Posterior vena cava (tissue), 2 donors: ENCODE results near the gene NCK1. TPM values are rescaled to one million over a fixed set of nuclear protein-coding genes. Genes with fewer than 3 reads are reported as not detected.
A peak's percentile ranks its signal among the peaks of the same experiment; 100 is the strongest.

Source experiments
- DNase-seq: peaks from one replicate; pipeline ENCODE4 v3.0.0-alpha.2; 2020; ENCODE audit warnings: low spot score
- intact Hi-C, 2 donors: fragments of 100-400 bp; cut with DNase I; formaldehyde crosslinking; loops; one replicate each; pipeline versions ENCODE4 v1.14.1 to v1.14.2; 2022 to 2023
- long read RNA-seq, 2 donors: library from polyadenylated mRNA; unstranded; transcript quantifications; one replicate each; pipeline ENCODE4 v2.0.0, GENCODE V29; 2020 to 2021
- total RNA-seq, 2 donors: library from RNA; stranded (reverse); fragmentation: NEBNext Ultra II Directional; extraction: Animal tissue kit (Norgen Biotek cat#: 25700); gene quantifications; one replicate each; pipeline ENCODE4 v1.2.1, GENCODE V29; 2021
- donor health status: DM: yes; HTN: yes; CAD: no.
- donor health status: DM: yes; HTN: yes; CAD: no.

Gene NCK1
- 10 to 100 TPM; 27.2 to 32.4 TPM for total RNA-seq
- long read RNA-seq, donor 1, partial matches to known transcripts = 2 of 10 reads
- long read RNA-seq, donor 1, other reads (novel, unspliced or antisense) = 0 of 10 reads
- long read RNA-seq, donor 2, transcript NCK1-201 (4 exons, 1,937 nt) = major isoform, 11 of 22 reads
- long read RNA-seq, donor 2, partial matches to known transcripts = 4 of 22 reads
- long read RNA-seq, donor 2, other reads (novel, unspliced or antisense) = 3 of 22 reads

DNA sequence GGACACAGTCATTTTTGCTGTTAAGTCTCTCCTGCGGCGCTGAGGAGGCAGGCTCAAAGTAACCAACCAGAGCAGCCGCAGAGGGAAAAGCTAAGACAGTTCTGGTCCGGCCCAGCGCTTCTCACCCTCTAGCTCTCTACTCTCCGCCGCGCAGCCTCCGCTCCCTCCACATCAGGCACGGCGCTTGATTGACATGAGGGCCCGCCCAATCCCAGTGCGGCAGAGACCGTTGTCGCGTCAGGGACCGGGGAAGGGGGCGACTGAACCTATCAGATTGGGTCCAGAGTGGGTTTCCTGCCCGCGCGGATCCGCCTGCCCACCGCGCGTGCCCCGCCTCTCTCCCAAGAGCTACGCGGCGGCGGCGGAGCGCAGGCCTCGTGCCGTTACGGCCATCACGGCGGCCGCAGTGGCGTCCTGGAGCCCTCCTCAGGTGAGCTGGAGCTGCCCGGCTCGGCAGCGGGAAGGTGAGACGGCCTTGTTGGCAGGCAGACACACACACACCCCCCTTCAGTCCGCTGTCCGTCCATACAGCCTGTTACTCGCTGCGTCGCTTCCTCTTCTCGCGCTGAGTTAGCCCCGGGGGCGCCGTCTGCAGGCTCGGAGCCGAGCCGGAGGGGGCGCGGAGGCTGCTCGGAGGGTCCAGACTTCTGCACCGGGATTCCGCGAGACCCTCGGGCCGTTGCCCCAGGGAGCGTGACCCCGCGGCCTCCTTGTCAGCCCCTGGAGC is at the start of gene NCK1:
NCK1 (plus strand) TSS at position 319 of the 727 bp plus-strand sequence. CDS start 65,794 bp downstream, outside the sequence.
- peak; percentile 99 for DNase-seq
- intact Hi-C loops = loop anchor here in 1 of 2 donors (5.0 kb wide), 1 partner anchor 895 kb away; the partner anchor contains the start of gene PPP2R3A

DNA sequence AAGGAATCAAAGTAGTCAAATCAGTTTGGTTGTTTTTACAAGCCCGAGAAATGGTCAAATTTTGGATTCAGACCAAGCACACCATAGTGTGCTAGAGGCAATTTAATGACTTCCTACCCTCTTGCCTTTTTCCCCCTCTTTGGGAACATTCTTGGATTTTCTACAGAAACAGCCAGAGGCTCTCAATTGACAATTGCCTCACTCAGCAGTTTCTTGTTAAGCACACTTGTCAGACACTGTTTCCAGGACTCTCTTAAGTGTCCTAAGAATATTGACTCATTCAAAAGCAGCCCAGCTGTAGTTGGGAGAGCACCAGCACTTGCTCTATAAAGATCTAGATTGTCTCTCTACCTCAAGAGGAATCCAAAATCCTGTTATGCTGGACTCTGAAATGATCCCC is 44.6 kb upstream of the NCK1 start:
- no peak for DNase-seq

DNA sequence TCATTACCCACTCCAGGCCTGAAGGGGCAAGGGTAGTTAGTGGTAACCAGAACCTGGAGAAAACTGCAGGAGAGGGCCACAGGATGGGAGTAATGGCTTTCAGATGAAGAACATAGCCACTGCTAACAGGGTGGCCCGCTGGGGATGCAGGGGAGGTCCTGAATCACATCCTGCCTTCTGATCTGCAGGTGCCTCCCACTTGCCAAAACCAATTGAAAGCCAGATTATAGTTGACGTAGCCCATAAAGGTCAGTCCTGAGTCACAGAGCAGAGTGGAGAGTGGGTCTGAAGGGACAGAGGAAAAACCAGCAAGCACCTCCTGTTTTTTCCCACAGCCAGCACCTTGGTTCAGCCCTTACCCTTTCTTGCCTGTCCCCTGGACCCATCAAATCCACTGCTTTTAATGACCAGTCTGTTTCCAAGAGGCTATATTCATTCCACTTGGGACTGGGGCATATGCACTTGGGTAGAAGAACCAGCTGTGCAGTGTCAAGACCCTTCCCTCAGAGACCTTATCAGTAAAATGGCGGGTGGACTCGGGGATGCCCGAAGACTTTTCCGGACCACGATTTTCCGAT is 43.7 kb upstream of the NCK1 start:
- intact Hi-C loops = no loop called here

More for the DNA sequence above, 44.6 kb upstream of the NCK1 start:
- intact Hi-C loops = no loop called here

DNA sequence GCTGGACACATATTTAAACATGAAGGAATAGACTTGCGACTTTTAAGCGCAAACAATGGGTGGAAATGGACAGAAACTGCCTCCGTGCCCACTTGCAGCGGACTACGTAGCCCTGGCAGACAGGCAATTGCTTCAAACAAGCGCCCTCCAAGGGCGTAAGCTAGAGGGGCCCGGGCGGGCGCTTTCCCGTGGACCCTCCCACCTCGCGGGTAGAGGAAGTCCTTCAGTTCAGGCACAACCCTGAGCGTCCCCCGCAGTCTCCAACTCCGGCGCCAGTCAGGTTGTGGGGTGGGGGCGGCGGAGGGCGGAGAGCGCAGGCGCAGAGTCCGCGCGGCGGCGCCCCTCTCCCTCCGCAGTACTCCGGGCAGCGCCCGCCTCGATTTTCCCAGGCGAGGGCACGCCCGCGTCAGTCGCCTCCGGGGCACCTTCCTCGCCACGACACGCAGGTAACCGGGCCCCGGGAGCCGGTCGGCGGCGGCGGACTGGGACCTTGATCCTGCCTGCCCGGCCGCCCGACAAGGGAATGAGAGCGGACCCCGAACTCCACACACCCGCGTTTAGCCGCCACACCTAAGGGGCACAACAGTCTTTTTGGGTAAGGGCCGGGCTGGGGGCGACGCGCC is 43.1 kb upstream of the NCK1 start, which contains the start of gene SLC35G2:
SLC35G2 (plus strand) TSS at position 358 of the 623 bp plus-strand sequence. CDS start 35,335 bp downstream, outside the sequence.
- intact Hi-C loops = no loop called here
- DNase-seq = peak; percentile 87

More for the DNA sequence above, 43.7 kb upstream of the NCK1 start:
- DNase-seq = peak; percentile 82

DNA sequence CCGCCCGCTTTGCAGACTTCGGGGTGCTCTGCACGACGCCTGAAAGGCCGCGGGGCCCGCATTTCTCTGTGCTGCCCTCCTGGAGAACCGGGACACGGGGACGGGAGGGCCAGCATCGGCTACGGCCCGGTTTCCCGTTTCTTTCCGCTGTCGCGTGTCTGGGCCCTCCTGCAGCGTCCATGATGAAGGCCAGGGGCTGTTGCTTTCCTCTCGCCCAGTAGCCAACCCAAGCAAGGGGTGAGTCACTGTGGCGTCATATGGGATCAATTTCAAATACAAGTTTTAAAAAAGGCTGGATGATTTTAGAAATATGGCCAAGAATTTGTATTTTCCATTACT is 42.6 kb upstream of the NCK1 start:
- DNase-seq = no peak
- intact Hi-C loops = no loop called here

DNA sequence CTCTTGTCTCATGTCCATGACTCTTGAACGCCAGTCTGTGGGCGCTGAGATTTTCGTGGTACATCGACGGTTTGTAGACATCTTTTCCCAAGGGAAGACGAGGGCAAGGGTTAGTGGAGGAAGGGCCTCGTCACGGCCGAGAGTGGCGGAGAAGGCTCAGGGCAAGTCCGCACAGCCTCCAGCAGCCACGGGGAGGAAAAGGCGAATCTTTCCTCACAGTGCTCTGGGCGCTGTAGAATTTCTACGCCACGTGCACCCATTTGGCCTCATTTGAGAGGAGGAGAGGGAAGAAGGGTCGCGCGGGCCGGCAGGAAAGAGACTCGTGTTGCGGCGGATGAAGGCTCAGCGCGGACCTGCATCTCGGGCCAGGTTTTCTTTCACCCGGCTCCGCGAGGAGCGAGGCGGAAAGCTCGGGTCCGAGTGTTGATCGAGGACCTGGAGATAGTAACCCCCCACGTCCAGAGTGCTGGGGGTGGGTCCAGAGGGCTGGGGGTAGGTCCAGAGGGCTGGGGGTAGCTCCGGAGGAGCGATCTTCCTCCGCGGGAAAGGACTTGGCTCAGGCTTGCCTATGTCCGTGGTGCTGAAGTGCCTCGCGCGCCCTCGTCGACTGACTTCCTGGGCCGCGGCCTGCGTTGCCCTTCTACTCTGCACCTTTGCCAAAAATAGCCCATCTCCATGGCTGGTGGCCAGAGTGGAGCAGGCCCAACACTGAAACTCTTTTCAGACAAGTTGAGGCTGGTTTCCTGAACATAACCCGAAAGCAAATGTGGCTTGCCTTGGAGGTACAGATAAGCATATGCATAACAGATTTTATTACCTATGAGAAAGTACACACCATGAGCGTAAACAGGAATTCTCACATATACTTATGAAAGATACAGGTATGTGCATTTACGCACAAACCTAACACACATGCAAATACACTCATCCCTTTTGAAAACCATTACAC is 42.0 kb upstream of the NCK1 start:
- peak; percentile 90 for DNase-seq
- intact Hi-C loops = no loop called here

DNA sequence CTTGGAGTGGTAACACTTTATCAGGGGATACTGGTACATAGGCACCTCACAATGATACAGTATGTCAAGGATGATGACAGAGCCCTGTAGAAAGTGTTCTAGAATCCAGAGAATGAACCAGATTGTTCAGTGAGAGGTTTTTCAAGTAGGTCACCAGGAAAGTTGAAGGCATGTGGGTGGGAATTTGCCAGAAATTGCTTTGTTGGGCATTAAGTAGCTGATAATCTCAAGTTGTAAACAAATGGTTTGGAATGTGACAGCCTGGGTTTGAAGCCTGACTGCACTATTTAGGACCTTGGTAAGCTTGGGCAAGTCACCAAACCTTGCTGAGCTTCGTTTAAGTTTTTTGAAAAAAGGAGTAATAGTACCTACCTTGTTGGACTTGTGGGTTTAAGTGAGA is 30.5 kb upstream of the NCK1 start:
- no peak for DNase-seq
- intact Hi-C loops = no loop called here

DNA sequence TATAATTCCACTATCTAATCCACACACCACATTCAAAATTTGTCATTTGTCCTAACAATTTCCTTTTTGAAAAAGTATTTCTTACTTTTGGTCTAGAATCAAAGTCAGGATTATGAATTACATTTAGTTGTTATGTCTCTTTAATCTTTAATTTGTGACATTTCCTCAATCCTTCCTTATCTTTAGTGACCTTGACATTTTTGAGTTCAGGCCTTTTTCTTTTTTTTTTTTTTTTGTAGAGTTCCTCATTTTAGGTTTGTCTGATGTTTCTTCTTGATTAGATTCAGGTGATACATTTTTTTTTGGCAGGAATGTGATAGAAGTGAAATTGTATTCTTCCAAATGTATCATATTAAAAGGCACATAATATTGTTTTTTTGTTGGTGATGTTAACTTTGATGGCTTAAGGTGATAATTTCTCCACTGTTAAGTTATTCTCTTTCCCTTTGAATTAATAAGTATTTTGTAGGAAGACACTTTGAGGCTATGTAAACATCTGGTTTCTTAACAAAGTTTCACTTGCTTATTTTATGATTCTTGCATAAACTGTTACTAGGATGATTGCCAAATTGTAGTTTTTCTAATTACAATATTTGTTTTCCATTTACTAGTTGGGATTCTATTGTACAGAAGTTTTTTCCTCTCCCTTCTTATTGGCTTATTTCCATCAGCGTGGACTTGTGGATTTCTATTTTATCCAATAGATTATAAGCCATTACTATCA is 26.8 kb upstream of the NCK1 start:
- no peak for DNase-seq
- intact Hi-C loops = no loop called here

DNA sequence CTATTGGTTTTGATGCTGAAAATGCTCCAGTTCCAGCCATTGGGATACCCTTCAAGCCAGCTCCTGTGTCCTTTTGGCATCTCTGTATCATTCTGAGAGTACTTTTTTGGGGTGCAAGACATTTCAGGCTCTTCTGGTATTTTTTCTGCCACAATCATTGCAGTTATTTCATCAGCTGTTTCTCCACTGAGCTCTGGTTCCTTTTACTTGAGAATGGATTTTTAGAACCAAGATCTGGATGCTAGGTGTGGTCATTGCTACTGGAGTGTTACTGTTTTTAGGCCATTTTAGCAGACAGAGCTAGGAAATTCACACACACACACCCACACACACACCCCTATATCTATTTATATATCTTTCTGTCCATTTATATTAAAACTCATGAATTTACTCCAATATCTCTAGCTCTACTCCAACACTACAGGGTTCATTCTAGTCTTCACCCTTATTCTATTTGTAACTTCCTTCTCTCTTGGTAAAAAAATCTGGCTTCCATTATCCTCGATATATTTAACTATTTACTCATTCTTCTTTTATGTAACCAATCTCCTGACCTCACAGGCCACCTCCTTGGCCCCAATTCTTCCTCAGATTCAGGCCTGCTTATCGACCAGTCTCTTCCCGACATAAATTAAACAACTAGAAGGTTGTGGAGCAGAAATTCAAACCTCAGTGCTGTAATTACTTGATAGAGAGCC is 26.0 kb upstream of the NCK1 start:
- DNase-seq = no peak
- intact Hi-C loops = no loop called here

DNA sequence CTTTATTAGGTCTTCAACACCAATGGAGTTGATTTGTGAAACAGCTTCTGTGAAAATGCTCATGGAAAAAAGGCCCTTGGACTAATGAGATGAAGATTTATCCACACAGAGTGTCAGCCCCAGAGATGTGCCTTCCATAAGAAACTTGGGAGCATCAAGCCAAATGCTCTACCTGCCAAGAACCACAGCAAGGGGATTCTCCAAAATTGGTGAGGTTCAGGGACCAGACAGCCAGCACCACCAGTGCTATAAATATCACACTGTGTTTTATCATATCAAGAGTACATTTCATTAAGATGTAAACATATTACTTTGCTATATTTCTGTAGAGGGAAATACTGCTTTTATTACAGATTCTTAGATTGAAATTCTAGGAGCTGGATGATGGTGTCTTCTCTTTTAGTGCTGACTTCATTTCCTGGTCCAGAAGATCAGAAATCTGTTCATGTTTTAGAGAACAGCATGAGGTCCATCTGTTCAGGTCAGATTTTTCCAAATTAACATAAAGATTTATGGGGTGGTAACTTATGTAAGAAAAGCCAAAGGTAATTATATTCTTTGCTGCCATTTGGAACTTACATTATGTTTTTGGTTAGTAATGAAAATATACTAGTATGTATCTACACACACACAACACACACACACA is 25.4 kb upstream of the NCK1 start:
- intact Hi-C loops = no loop called here
- DNase-seq = no peak

DNA sequence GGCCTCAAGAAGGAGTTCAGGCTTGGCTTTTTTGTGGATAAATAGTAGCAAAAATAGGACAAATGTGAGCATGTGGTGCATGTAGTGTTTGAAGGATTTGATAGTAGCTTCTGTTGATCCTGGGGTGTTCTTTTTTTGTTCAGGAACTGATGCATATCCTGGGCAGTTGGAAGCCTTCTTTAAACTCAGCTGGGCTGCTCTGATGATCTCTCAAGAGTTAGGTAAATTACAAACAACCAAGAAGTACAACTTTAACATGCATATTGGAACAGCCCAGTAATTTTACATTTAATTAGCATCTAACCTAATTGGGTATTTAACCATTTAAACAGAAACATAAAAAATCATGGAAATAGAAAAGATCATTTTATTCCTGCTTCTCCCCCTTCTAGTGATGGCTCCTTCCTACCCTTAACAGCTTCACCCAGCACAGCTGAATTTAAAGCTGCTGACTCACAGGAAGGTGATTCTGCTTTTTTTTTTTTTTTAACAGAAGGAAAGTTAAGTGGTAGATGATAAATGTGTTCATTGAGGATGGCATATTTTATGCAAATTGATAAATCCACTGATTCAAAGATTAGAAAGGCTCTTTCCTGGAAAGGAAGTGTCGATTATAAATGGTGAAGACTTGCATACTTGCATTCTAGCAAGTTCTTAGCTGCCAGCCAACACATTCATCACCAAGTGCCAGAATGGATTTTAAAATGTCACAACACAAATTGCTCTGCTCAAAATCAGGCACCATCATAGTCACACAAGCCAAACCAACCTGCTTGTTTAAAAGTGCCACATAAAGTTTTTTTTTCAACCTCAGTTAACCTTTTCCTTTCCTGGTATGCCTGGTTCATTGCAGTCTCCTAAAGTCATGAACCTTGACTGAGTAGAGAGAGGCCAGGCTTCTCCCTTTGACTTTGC is 23.1 kb upstream of the NCK1 start:
- intact Hi-C loops = no loop called here
- DNase-seq = no peak

DNA sequence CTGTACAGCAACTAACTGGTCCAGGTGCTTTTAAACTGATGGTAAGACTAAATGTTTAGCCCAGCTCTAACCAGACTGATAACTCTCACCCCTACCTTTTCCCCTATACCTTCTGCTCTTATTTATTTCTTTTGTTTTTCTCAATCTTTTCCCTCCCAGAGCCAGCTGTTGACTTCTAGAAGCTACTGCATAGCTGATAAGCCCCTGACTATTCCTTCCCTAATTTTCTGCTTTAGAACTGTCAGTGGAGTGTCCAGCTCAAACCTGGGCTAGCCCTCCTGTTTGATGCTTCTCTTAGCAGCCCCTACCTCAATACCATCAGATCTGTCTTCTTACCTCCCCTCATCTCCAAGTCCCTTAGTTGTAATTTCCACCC is 22.5 kb upstream of the NCK1 start:
- no peak for DNase-seq

DNA sequence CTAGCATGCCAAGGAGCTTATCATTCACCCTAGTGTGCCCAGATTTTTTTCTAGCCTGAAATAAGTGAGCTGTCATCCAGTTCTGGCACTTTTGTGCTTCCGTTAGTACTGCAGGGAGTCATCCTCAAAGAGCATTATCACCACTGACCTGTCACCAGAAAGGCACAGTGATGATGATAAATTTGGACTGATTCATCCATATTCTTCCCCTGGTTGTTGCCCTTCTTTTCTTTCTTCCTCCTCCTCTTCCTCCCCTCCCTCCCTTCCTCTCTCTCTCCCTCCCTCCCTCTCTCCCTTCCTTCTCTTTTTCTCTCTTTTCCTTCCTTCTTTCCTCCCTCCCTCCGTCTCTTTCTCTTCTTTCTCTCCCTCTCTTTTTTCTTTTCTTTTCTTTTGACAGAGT is 21.8 kb upstream of the NCK1 start:
- intact Hi-C loops = no loop called here
- DNase-seq = no peak

More for the DNA sequence above, 22.5 kb upstream of the NCK1 start:
- intact Hi-C loops = no loop called here

DNA sequence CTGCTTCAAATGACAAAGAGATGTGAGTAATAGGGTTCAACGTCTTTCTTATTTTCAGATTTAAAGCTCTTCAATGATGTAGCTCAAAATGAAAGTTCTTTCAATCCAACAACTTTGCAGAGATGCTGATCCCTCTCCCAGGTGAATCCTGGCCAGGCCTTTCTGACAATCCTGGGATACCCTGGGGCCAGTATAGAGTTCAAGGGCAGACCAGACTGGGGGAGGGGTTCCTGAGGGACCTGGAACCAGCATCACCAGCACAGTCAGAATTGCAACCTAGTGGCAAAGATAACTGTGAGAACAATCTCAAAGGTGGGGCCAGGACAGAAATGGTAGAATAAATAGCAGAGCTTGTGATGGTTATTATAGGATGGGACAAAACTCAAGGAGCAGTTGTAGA is 19.7 kb upstream of the NCK1 start:
- intact Hi-C loops = no loop called here

DNA sequence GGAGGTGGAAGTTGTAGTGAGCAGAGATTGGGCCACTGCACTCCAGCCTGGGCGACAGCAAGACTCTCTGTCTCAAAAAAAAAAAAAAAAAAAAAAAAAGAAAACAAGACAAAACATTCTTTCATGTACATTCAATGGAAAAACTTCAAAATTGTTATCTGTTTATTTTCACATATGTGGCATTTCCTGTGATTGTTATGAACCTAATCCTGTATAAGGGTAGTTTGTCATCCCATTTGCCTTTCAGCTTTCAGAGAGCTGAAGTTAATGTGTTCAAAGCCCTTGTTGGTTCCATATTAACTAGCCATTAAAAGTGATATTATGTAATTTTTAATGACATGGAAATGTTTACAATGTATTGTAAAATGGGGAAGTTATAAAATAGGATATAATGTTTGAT is 17.3 kb upstream of the NCK1 start:
- no peak for DNase-seq
- intact Hi-C loops = no loop called here

More for the DNA sequence above, 19.7 kb upstream of the NCK1 start:
- no peak for DNase-seq

DNA sequence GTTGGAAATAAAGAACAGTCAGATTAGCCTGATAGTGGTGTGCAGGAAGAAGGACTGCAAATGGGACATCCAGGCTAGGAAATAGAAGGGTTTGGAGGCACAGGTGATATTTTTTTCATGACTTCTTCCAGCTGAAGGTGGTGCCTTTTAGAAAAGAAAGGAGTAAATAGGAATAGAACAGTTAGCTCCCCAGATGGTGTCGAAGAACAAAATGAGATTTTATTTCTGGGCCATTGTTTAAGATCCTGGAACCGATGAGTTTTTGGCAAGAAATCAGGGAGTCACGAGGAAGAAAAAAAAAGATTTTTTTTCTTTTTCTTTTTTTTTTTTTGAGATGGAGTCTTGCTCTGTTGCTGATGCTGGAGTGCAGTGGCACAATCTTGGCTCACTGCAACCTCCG is 9.8 kb upstream of the NCK1 start:
- intact Hi-C loops = no loop called here

More for the DNA sequence above, 9.8 kb upstream of the NCK1 start:
- DNase-seq = no peak
